AG04450 (cell line): ENCODE results near the gene COBLL1. TPM values are rescaled to one million over a fixed set of nuclear protein-coding genes. Genes with fewer than 3 reads are reported as not detected.

Experiments used
- CTCF ChIA-PET: fragments of 300-600, 350-600 bp; formaldehyde crosslinking; extraction: SDS; loops from one replicate; lab custom pipeline; 2022; ENCODE audit warnings: antibody characterized with exemption, inconsistent platforms; lab: Charles Lee
- POLR2A ChIA-PET: fragments of 350-600 bp; formaldehyde crosslinking; extraction: SDS; loops from one replicate; lab custom pipeline; 2021; ENCODE audit warnings: antibody characterized with exemption, inconsistent platforms; lab: Yijun Ruan, JAX
- DNase-seq: peaks from one replicate; pipeline ENCODE4 v3.0.0-alpha.2; 2011; ENCODE audit warnings: low read depth, low spot score
- H3K27ac ChIP-seq: one replicate; pipeline ENCODE4 v1.5.1; 2012; ENCODE audit warnings: low read depth, low read length, control low read depth
- H3K27me3 ChIP-seq: one replicate; pipeline ENCODE4 v1.6.0; 2012; ENCODE audit warnings: low read length; ENCODE audit not compliant: control insufficient read depth, insufficient read depth
- H3K4me3 ChIP-seq: 2 replicates; pipeline ENCODE4 v1.5.1; 2011; ENCODE audit warnings: mild to moderate bottlenecking, low read depth, low read length, control low read depth
- H3K9me3 ChIP-seq: 2 replicates; pipeline ENCODE4 v1.5.1; 2012; ENCODE audit warnings: low read length; ENCODE audit not compliant: control insufficient read depth, insufficient read depth
- CTCF ChIP-seq: IDR thresholded peaks from 2 replicates; pipeline ENCODE4 v1.5.1; 2011; ENCODE audit warnings: low read depth, low read length, control low read depth, inconsistent platforms
- polyA plus RNA-seq: library from polyadenylated mRNA; depleted of rRNA; stranded (reverse); fragments of >200 nt; gene quantifications from 2 replicates; pipeline ENCODE4 v1.2.3, GENCODE V29; 2011

COBLL1 gene
- polyA plus RNA-seq, 1 experiment, result 0.79 TPM

- Histone ChIP-seq H3K9me3 (no peaks in the 10 kb centered on the region), H3K27ac (no peak overlapping the region), H3K27me3 (no peaks in the 10 kb centered on the region), H3K4me3 (no peak overlapping the region)
- ChIA-PET CTCF (interaction anchor here (2.1 kb wide), 1 partner anchor 17 kb away, joined by 11 read pairs; the partner anchor contains the start of gene COBLL1), POLR2A (no interaction called here)
- no peak for DNase-seq
- TF ChIP-seq CTCF, result no peak
These were observed 17.7 kb upstream of the COBLL1 start for GRCh38 chr2:164859251-164859818.

- no peaks in the 10 kb centered on the region for H3K9me3 ChIP-seq
- no peak overlapping the region for H3K4me3 ChIP-seq
- CTCF ChIA-PET, result interaction anchor here (2.2 kb wide), 1 partner anchor 11 kb away, joined by 14 read pairs; the partner anchor contains the start of gene COBLL1
- POLR2A ChIA-PET, result no interaction called here
- no peak overlapping the region for H3K27ac ChIP-seq
- no peak for DNase-seq
- no peak for TF ChIP-seq CTCF
- H3K27me3 ChIP-seq, result peaks cover 4% of the 10 kb centered on the region
These were observed 10.5 kb upstream of the COBLL1 start for GRCh38 chr2:164852086-164852485.

GRCh38 chr2:164850235-164850634, 8.6 kb upstream of the COBLL1 start:
- no peak for TF ChIP-seq CTCF
- POLR2A ChIA-PET, result no interaction called here
- no peak overlapping the region for H3K4me3 ChIP-seq
- peaks cover 4% of the 10 kb centered on the region for H3K27me3 ChIP-seq
- CTCF ChIA-PET, result interaction anchor here (0.6 kb wide), 1 partner anchor 46 kb away, joined by 3 read pairs; no protein-coding TSS in a partner anchor
- no peak for DNase-seq
- H3K27ac ChIP-seq, result no peak overlapping the region
- no peaks in the 10 kb centered on the region for H3K9me3 ChIP-seq

GRCh38 chr2:164849506-164849905, 7.9 kb upstream of the COBLL1 start:
- no peaks in the 10 kb centered on the region for H3K9me3 ChIP-seq
- TF ChIP-seq CTCF, result no peak
- no peak overlapping the region for H3K27ac ChIP-seq
- CTCF ChIA-PET, result interaction anchor here (0.6 kb wide), 1 partner anchor 47 kb away, joined by 3 read pairs; no protein-coding TSS in a partner anchor
- H3K27me3 ChIP-seq, result peaks cover 4% of the 10 kb centered on the region
- POLR2A ChIA-PET, result no interaction called here
- no peak for DNase-seq
- no peak overlapping the region for H3K4me3 ChIP-seq

- TF ChIP-seq CTCF, result no peak
- POLR2A ChIA-PET, result no interaction called here
- Histone ChIP-seq H3K27ac (no peak overlapping the region), H3K9me3 (no peaks in the 10 kb centered on the region), H3K4me3 (no peak overlapping the region), H3K27me3 (peaks cover 4% of the 10 kb centered on the region)
- DNase-seq, result no peak
- CTCF ChIA-PET, result interaction anchor here (0.8 to 0.9 kb wide), 2 partner anchors 13 to 288 kb away, joined by 3 read pairs; no protein-coding TSS in a partner anchor
These were observed 6.5 kb upstream of the COBLL1 start for GRCh38 chr2:164847981-164848741.
